Measurements from ENCODE around the gene PTTG1IP.

PTTG1IP gene

DNA sequence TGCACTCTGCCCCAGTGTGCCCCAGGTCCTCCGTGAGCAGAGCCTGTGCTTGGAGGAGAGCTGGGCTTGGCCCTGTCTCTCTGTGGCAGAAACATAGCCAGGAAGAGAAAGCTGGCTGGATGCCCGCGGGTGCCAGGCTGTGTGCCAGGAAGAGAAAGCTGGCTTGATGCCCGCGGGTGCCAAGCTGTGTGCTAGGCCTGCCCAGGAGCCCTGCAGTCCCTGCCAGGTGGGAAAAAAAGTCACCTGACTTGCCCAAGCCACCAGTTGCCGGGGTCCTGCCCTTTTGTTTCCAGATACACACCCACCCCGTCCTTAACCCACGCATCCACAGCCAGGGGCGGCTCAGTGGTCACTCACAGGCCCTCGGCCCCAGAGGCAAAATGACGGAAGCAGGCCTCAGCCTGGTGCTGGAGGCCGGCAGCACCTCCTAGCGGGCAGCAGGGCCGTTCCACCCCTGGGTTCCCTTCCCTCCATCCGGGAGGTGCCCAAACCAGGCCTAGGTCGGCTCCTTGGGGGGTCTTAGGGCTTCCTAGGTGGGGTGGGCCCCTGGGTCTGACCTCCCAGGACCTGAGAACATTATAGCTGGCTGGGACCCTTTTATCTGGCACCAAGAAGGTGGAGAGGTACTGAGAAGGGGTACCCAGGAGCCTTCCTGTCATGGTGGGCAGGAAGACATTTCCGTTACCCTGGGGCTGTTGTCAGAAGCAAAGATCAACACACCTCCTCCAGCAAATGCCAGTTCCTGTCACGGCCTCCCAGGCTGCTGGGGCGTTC, 38.1 kb upstream of the PTTG1IP start:
- H3K27ac ChIP-seq = peak overlapping the region; percentile 71
- TF ChIP-seq ZFX (IDR thresholded peaks at IDR 0.05) (peak; percentile 66; the same call in 1 of the 2 replicates), CTCF (conservative IDR thresholded peaks at IDR 0.05) (peak; percentile 89)

- peak overlapping the region; percentile 71 for H3K27ac ChIP-seq
Observed at GRCh38 chr21:44911068-44911383, 37.5 kb upstream of the PTTG1IP start.

GRCh38 chr21:44910229-44911067, 37.0 kb upstream of the PTTG1IP start:
- TF ChIP-seq ZFX (IDR thresholded peaks at IDR 0.05) (no peak), CTCF (conservative IDR thresholded peaks at IDR 0.05) (no peak)
- peak overlapping the region; percentile 71 for H3K27ac ChIP-seq

More at GRCh38 chr21:44911068-44911383, 37.5 kb upstream of the PTTG1IP start:
- TF ChIP-seq CTCF (conservative IDR thresholded peaks at IDR 0.05) (no peak), ZFX (IDR thresholded peaks at IDR 0.05) (no peak)

DNA sequence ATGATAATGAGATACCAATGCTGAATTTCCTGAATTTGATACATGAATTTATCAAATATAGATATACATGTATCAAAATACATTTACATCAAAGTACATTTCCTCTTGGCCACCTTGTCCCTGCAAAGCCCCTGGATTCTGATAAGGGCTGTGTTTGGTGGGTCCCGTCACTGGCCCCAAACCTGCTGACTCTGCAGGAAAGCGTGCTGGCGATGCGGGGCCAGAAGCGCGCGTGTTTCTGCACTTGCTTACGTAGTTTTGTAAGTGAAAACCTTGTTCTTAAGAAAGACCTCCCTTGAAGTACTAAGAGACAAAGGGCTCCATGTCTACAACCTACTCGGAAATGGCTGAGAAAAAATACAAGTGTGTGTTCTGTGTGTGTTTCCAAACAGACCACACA, 36.2 kb upstream of the PTTG1IP start:
- TF ChIP-seq ZFX (IDR thresholded peaks at IDR 0.05) (no peak), CTCF (conservative IDR thresholded peaks at IDR 0.05) (no peak)
- no peak overlapping the region for H3K27ac ChIP-seq

DNA sequence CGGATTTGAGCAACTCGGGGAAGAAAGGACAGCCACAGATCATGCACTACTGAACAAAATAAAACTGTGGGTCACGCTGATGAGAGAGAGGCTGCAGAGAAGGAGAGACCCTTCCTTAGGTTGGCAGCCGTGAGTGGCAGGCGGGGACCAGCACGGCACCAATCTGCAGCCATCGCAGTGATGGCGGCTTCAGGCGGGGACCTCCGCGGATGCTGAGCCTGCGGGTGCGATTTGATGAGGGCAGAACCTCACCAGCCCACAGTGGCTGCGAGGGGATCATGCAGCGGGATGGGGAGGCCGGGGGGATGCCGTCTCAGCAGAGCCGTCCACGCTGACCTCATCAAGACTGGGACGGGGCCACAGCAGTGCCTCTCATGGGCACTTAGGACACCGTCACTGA, 35.4 kb upstream of the PTTG1IP start:
- TF ChIP-seq ZFX (IDR thresholded peaks at IDR 0.05) (no peak), CTCF (conservative IDR thresholded peaks at IDR 0.05) (no peak)
- no peak overlapping the region for H3K27ac ChIP-seq

GRCh38 chr21:44907966-44908895, 34.7 kb upstream of the PTTG1IP start:
- no peak overlapping the region for H3K27ac ChIP-seq

More at GRCh38 chr21:44907966-44908895, 34.7 kb upstream of the PTTG1IP start:
- no peak for TF ChIP-seq CTCF (conservative IDR thresholded peaks at IDR 0.05)
- no peak for TF ChIP-seq ZFX (IDR thresholded peaks at IDR 0.05)

All from C4-2B (cell line).